Activated naive CD4-positive, alpha-beta T cell treated with anti-CD3 and anti-CD28 coated beads, Interleukin-2, amount 50 U/mL, for 24 hours (primary cell): ENCODE data around the gene P2RY8.
"Not testable (repeated sequence)": the region's sequence is repeated elsewhere in the genome, so short reads cannot be mapped to it uniquely, and the experiment has no call there.

ENCODE experiments used
- H3K27ac Mint-ChIP-seq: one replicate; pipeline ENCODE4 v1.8.0; 2021; ENCODE audit warnings: mild to moderate bottlenecking, mixed read lengths
- H3K27me3 Mint-ChIP-seq: one replicate; pipeline ENCODE4 v1.8.0; 2021; ENCODE audit warnings: mixed read lengths
- H3K36me3 Mint-ChIP-seq: one replicate; pipeline ENCODE4 v1.8.0; 2021; ENCODE audit warnings: mixed read lengths
- H3K4me1 Mint-ChIP-seq: one replicate; pipeline ENCODE4 v1.8.0; 2021; ENCODE audit warnings: mixed read lengths
- H3K4me3 Mint-ChIP-seq: one replicate; pipeline ENCODE4 v1.8.0; 2021; ENCODE audit warnings: mild to moderate bottlenecking, mixed read lengths
- H3K9me3 Mint-ChIP-seq: one replicate; pipeline ENCODE4 v1.8.0; 2021; ENCODE audit warnings: mixed read lengths

P2RY8 gene

DNA sequence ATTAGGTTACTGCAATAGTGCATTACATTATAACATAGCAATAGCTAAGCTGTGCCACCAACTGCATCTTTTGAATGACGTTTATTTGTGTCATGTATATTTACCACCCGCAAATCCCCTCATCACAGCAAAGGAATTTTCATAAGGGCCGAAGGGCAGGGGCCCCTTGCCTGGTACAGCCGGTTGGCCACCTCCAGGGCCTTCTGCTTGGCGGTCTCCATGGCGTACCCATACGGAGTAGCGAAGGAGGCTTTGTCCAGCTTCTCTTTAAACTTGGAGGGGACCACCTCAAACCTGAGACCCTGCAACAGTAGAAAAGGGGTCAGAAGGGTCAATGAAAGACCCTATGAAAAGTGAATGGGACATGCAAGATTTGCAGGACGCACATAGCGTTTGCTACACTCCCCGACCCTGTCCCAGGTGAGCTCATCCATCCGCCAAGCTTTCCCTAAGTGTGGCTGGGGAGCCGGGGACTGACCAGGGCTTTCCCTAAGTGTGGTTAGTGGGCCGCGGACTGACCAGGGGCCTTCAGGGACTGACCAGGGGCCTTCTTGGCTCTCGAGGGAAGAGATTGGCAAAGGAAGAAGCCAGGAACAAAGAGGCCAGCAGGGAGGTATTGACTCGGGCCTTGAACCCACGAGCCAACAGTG, 94.8 kb downstream of the P2RY8 start:
- no peaks in the 10 kb centered on the region for H3K27me3 Mint-ChIP-seq
- peaks cover 6% of the 10 kb centered on the region for H3K9me3 Mint-ChIP-seq
- peaks cover 9% of the 10 kb centered on the region for H3K4me1 Mint-ChIP-seq
- no peak overlapping the region for H3K27ac Mint-ChIP-seq
- H3K36me3 Mint-ChIP-seq: peaks cover 32% of the 10 kb centered on the region
- no peak overlapping the region for H3K4me3 Mint-ChIP-seq

DNA sequence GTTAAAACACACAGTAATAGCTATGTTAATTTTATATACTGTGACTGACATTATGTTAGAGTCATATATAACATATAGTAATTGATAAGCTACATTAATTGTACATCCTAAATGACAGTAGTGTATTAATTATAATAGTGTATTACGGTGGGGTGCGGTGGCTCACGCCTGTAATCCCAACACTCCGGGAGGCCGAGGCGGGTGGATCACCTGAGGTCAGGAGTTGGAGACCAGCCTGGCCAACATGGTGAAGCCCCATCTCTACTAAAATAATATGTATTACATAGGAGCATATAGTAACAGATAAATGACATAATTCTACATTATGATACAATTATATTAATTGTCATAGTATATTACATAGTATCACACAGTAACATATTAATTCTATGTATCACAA, 96.5 kb downstream of the P2RY8 start:
- Mint-ChIP-seq H3K9me3 (peaks cover 5% of the 10 kb centered on the region), H3K4me3 (no peak overlapping the region), H3K4me1 (peaks cover 9% of the 10 kb centered on the region), H3K27ac (no peak overlapping the region), H3K36me3 (peaks cover 37% of the 10 kb centered on the region), H3K27me3 (no peaks in the 10 kb centered on the region)

DNA sequence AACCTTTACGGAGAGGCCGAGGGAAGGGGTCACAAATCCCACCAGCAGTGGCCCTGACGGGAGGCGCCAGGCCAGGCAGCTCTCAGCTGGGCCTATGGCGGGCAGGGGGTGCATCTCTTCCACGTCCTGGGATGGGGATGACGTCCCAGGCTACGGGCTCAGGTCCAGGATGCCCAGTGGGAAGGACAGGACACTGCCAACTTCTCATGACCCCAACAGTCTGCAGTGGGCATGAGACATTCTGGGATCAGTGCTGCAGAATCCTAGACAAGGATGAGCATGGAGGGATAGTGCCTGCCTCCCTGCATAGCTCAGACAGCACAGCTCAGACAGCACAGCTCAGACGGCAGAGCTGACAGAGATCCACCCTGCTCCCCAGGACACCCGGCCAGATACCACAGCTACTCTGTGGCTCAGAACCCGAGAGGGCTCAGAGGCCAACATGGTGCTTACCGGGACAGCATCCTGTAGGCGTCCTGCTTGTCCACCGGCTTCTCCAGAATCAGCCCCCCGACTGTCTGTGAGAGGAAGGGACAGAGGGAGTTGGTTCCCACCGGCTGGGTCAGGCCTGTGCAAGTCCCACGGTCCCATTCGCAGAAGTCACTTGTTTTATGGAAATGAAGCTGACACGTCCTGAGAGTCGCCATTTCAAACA, 101.6 kb downstream of the P2RY8 start:
- Mint-ChIP-seq H3K4me3 (no peak overlapping the region), H3K27me3 (no peaks in the 10 kb centered on the region), H3K9me3 (no peaks in the 10 kb centered on the region), H3K4me1 (no peaks in the 10 kb centered on the region), H3K27ac (no peak overlapping the region), H3K36me3 (peaks cover 27% of the 10 kb centered on the region)

DNA sequence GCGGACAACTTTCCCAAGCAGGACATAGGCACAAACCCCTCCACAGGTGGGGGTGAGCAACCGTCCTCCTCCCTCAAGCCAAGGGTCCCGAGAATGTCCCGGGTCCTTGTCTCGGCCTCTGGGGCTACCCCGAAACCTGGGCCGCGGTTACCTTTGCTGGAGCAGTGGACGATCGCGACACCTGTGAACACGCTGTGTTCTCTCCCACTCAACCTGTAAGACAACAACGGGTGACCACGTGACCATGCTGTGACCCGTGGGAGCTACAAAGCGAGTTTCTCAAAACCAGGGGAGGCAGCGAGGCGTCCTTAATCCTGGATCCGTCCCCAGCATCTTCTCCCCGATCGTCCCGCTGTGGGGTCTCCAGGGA, 102.1 kb downstream of the P2RY8 start:
- H3K27me3 Mint-ChIP-seq: no peaks in the 10 kb centered on the region
- peaks cover 27% of the 10 kb centered on the region for H3K36me3 Mint-ChIP-seq
- no peaks in the 10 kb centered on the region for H3K9me3 Mint-ChIP-seq
- no peak overlapping the region for H3K4me3 Mint-ChIP-seq
- H3K4me1 Mint-ChIP-seq: no peaks in the 10 kb centered on the region
- no peak overlapping the region for H3K27ac Mint-ChIP-seq

DNA sequence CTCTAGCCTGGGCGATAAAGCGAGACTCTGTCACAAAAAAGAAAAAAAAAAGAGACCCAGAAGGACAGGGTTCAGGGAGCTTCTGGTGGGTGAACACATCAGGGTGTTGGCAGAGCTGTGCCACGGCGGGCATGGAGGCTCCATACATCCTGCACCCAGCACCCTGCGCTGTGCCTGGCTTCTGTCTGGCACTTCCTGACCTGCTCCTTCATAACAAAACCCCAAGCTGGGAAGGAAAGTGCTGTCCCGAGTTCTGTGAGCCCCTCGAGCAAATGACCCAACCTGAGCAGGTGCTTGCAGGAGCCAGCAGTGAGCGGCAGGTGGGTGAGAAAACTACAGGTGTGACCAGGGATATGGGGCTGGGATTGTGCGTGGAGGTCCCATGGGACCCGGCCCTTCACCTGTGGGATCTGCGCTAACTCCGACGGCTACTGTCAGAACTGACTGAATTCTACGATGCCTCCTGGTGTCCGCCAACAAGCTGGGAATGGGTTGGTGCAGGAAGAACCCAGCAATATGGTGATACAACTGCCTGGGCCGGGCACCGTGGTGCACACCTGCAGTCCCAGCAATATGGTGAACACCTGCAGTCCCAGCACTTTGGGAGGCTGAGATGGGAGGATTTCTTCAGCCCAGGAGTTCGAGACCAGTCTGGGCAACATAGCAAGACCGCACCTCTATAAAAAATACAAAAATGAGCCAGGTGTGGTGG, 103.2 kb downstream of the P2RY8 start:
- Mint-ChIP-seq H3K36me3 (peaks cover 21% of the 10 kb centered on the region), H3K27me3 (no peaks in the 10 kb centered on the region), H3K4me1 (no peaks in the 10 kb centered on the region), H3K27ac (no peak overlapping the region), H3K9me3 (no peaks in the 10 kb centered on the region), H3K4me3 (no peak overlapping the region)

DNA sequence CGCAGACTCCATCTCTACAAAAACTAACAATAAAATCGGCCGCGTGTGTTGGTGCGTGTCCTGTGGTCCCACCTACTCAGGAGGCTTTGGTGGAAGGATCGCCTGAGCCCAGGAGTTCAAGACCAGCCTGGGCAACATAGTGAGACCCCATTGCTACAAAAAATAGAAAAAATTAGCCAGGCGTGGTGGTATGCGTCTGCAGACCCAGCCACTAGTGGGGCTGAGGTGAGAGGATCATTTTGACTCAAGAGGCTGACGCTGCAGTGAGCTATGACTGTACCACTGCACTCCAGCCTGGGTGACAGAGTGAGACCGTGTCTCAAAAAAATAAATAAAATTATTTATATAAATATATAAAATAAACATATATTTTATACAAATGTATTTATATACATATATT, 106.5 kb downstream of the P2RY8 start:
- no peaks in the 10 kb centered on the region for H3K27me3 Mint-ChIP-seq
- peaks cover 5% of the 10 kb centered on the region for H3K36me3 Mint-ChIP-seq
- no peak overlapping the region for H3K27ac Mint-ChIP-seq
- H3K4me3 Mint-ChIP-seq: no peak overlapping the region
- no peaks in the 10 kb centered on the region for H3K4me1 Mint-ChIP-seq
- no peaks in the 10 kb centered on the region for H3K9me3 Mint-ChIP-seq

DNA sequence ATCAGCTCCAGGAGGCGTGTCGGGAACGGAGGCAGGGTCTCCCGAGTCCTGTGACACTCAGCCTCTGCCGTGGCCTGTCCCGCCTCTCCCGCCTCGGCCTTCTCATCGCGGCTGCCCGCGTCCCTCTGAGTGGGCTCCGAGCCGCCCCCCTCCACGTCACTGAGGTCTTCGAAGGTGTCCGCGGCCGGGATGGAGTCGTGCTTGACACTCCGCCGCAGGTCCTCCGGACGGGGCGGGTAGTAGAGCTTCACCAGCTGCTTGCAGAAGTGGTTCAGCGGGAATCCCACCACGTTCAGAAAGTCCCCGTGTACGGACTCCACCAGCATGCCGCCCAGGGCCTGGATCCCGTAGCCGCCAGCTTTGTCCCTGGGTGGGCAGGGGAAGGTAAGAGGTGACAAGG, 109.2 kb downstream of the P2RY8 start:
- no peak overlapping the region for H3K4me3 Mint-ChIP-seq

DNA sequence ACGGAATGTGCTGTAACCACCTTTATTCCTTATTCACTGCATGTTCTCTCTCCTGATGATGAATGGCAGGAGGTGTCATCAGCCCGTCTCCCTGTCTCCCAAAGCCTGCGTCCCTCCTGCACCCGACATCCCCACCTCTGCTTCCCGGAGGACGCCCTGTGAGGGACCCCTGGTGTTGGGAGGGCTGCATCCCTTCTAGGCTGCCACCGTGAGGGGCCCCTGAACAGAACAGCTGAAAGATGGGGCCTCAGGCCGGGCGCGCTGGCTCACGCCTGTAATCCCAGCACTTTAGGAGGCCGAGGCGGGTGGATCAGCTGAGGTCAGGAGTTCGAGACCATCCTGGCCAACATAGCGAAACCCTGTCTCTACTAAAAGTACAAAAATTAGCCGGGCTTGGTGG, 110.7 kb downstream of the P2RY8 start:
- H3K27ac Mint-ChIP-seq: not testable (repeated sequence)

More for the DNA sequence above, 109.2 kb downstream of the P2RY8 start:
- Mint-ChIP-seq H3K4me1 (no peaks in the 10 kb centered on the region), H3K27me3 (no peaks in the 10 kb centered on the region), H3K27ac (no peak overlapping the region), H3K9me3 (peaks cover 6% of the 10 kb centered on the region), H3K36me3 (peaks cover 17% of the 10 kb centered on the region)

DNA sequence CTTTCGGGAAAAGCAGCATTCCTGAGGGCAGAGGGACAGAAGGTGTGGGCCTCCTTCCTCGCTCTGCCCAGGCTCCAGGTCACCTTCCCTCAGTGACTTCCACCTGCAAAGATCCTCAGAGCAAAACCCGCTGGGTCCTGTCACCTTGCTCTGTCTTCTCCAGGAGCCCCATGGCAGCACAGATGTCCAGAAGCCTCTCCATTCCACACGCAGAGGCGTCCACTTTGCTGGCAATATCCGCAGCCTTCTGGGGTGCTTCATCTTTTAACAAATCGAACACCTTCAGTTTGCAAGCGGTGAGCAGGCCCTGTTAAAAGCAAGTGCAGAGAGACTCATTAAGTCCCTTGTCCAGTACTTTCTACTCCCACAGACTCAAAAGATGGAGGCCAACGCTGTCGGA, 111.6 kb downstream of the P2RY8 start:
- no peaks in the 10 kb centered on the region for H3K27me3 Mint-ChIP-seq
- peaks cover 20% of the 10 kb centered on the region for H3K36me3 Mint-ChIP-seq
- no peaks in the 10 kb centered on the region for H3K4me1 Mint-ChIP-seq
- no peak overlapping the region for H3K27ac Mint-ChIP-seq
- no peak overlapping the region for H3K4me3 Mint-ChIP-seq
- H3K9me3 Mint-ChIP-seq: peaks cover 6% of the 10 kb centered on the region

More for the DNA sequence above, 110.7 kb downstream of the P2RY8 start:
- not testable (repeated sequence) for H3K27me3 Mint-ChIP-seq, H3K4me3 Mint-ChIP-seq, H3K4me1 Mint-ChIP-seq, H3K9me3 Mint-ChIP-seq
- peaks cover 20% of the 10 kb centered on the region for H3K36me3 Mint-ChIP-seq

DNA sequence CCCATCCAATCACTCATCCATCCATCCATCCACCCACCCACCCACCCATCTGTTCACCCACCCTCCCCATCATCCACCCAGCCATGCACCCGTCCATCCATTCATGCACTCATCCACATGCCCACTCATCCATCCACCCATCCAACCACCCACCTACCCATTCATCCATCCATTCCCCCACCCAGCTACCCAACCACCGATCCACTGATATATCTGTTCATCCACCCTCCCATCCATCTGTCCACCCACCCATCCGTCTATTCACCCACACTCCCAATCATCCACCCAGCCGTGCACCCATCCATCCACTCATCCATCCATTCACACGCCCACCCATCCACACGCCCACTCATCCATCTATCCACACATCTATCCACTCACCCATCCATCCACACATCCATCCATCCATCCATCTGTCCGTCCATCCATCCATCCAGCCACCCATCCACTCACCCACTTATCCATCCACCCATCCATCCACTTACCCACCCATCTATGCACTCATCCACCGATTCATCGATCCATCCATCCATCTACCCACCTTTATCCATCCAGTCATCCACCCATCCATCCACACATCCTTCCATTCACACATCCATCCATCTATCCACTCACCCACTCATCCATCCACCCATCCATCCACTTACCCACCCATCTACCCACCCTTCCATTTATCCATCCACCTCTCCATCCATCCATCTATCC, 112.7 kb downstream of the P2RY8 start:
- Mint-ChIP-seq H3K4me3 (no peak overlapping the region), H3K9me3 (peaks cover 6% of the 10 kb centered on the region), H3K27ac (no peak overlapping the region), H3K4me1 (no peaks in the 10 kb centered on the region), H3K36me3 (peaks cover 26% of the 10 kb centered on the region), H3K27me3 (no peaks in the 10 kb centered on the region)

DNA sequence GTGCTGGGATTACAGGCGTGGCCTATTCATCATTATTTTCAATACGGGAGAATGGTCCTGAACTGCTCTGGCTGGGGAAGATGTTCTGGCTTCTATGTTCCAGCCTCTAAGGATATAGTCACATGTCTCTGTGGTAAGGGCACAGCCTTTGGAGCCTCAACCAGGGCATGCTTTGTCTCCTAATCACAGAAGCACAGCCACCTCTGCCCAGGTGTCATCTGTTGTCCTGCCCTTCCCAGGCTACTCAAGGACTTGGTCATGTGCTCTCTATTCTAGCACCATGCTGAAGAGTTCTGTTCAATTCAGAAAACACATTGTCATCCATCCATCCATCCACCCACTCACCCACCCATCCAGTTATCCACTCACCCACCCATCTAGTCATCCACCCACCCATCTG, 113.8 kb downstream of the P2RY8 start:
- H3K27ac Mint-ChIP-seq: no peak overlapping the region
- H3K27me3 Mint-ChIP-seq: no peaks in the 10 kb centered on the region
- H3K9me3 Mint-ChIP-seq: peaks cover 6% of the 10 kb centered on the region
- peaks cover 26% of the 10 kb centered on the region for H3K36me3 Mint-ChIP-seq
- H3K4me3 Mint-ChIP-seq: no peak overlapping the region
- H3K4me1 Mint-ChIP-seq: no peaks in the 10 kb centered on the region

DNA sequence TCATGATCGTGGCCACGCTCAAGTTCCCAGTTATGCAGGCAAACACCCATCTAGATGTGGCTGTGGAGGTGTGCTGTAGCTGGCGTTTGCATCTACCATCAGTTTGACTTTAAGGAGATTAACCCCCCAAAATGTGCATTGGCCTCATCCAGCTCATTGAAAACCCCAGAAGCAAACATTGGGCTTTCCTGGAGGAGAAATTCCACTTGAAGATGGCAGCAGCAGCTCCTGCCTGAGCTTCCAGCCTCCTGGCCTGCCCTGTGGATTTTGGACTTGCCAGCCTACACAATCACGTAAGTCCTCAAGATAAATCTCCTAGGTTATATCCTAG, 114.9 kb downstream of the P2RY8 start:
- Mint-ChIP-seq H3K36me3 (peaks cover 26% of the 10 kb centered on the region), H3K27me3 (no peaks in the 10 kb centered on the region), H3K27ac (no peak overlapping the region), H3K4me3 (no peak overlapping the region), H3K4me1 (no peaks in the 10 kb centered on the region), H3K9me3 (peaks cover 6% of the 10 kb centered on the region)

DNA sequence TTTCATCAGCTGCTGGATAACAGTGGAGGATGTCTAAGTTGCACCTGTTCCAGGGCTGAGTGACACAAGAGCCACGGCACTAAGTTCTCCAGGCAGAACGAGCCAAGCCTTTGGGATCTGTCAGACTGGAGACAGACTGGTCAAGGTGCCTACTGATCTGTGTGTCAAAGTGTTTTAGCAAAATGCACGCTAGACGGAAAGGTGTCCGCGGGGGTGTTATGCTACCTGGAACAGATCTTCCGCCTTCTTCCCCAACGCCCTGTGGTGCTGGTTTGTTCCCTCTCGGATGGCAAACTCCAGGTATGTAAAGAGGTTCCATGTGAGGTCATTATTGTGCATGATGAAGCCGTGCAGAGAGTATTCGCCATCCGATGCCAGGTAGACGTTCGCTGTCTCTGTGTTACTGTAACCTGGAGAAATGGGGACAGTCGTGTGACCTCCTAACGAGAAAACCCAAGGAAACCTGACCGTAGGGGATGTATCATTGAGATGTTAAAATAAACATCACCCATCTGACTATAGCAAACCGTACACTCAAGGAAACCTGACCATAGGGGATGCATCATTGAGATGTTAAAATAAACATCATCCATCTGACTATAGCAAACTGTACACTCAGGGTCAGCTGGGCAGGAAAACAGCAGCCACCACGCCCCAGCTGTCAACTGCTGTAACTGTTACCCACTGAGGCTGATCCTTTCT, 115.4 kb downstream of the P2RY8 start:
- Mint-ChIP-seq H3K4me1 (no peaks in the 10 kb centered on the region), H3K27me3 (no peaks in the 10 kb centered on the region), H3K27ac (no peak overlapping the region), H3K36me3 (peaks cover 26% of the 10 kb centered on the region), H3K4me3 (no peak overlapping the region), H3K9me3 (peaks cover 6% of the 10 kb centered on the region)

DNA sequence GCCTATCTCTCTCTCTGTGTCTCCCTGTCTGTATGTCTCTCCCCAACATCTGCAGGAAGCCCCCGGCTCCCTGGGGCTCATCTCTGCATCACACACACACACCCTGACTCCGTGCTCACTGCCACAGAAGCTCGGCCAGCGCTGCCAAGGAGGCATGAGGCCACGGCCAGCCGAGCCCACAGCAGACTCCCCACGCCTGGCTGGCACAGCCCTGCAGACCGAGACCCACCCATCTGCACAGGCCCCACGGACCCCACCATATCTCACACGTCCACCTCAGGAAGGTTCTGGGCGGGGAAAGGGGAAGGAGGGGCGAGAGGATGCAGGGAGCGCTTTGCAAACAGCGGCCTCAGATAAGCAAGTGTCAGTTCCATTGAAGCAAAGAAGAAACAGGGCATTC, 116.6 kb downstream of the P2RY8 start:
- peak overlapping the region; percentile 15 for H3K27ac Mint-ChIP-seq
- peaks cover 26% of the 10 kb centered on the region for H3K36me3 Mint-ChIP-seq
- H3K4me3 Mint-ChIP-seq: no peak overlapping the region

DNA sequence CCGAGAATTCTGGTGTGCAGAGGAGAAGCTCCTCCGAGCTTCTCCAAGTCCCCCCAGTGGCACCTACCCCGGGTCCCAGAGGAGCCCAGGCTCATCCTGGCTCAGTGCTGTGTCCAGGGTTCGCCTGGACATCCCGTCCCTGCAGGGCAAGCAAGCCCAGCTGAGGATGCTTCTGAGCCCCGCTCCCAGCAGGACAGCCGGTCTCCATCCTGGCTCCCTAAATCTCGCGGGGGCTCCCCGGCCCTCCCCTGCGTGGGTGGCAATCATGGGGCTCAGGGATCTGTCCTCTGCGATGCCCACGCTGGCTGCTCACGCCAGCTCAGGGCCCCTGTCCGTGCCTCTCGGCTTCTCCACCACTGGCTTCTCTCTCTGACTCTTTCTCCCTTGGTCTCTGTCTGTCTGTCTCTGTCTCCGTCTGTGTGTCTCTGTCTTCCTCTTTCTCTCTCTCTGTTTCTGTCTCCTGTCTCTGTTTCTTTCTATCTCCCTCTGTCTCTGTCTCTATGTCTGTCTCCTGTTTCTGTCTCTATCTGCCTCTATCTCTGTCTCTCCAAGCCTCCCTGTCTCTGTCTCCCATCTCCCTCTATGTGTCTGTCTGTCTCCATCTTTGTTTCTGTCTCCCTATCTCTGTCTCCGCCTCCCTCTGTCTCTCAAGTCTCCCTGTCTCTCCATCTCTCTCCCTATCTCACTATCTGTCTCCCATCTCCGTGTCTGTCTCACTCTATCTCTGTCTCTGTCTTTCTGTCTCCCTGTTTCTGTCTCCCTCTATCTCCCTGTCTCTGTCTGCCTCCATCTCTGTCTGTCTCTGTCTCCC, 117.2 kb downstream of the P2RY8 start:
- no peak overlapping the region for H3K4me3 Mint-ChIP-seq
- no peaks in the 10 kb centered on the region for H3K4me1 Mint-ChIP-seq
- H3K36me3 Mint-ChIP-seq: peaks cover 25% of the 10 kb centered on the region
- H3K27me3 Mint-ChIP-seq: no peaks in the 10 kb centered on the region
- peaks cover 2% of the 10 kb centered on the region for H3K9me3 Mint-ChIP-seq
- H3K27ac Mint-ChIP-seq: peak overlapping the region; percentile 52

More for the DNA sequence above, 116.6 kb downstream of the P2RY8 start:
- Mint-ChIP-seq H3K27me3 (no peaks in the 10 kb centered on the region), H3K9me3 (peaks cover 6% of the 10 kb centered on the region), H3K4me1 (no peaks in the 10 kb centered on the region)
